Activated effector memory CD4-positive, alpha-beta T cell treated with Interleukin-2 at 50 U/mL for 16 hours (primary cell): Measurements from ENCODE around the gene CDC34.
A peak's percentile ranks its signal among the peaks of the same experiment; 100 is the strongest.

Experiments used
- DNase-seq: peaks from one replicate; pipeline ENCODE4 v3.0.0-alpha.2; 2020

CDC34 gene

DNA sequence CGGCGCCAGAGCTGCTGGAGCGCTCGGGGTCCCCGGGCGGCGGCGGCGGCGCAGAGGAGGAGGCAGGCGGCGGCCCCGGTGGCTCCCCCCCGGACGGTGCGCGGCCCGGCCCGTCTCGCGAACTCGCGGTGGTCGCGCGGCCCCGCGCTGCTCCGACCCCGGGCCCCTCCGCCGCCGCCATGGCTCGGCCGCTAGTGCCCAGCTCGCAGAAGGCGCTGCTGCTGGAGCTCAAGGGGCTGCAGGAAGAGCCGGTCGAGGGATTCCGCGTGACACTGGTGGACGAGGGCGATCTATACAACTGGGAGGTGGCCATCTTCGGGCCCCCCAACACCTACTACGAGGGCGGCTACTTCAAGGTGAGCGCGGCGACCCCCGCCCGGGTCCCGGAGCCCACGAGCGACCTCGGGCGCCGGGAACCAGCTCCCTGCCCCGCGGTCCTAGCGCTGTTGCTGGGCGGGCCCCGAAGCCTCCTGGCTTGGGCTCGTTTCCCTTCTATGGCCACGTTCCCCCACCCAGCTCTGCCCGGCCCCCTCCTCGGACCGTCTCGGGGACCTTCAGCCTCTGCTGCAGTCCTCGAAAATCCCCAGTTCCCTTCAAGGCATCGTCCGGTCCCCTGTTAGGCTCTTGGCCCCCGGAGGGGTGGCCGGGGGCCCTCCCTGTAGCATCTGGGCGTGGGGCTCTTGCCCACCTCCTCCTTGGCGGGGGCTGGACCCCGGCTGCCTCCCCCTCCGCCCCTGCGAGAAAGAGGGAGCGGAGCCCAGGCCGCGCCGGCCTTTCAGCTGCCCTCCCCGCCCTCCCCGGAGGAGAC lies at the start of gene CDC34:
Gene CDC34 (plus strand): TSS at position 8 of the 808 bp plus-strand sequence. CDS start 172 bp downstream, at position 180.
- no peak for DNase-seq

DNA sequence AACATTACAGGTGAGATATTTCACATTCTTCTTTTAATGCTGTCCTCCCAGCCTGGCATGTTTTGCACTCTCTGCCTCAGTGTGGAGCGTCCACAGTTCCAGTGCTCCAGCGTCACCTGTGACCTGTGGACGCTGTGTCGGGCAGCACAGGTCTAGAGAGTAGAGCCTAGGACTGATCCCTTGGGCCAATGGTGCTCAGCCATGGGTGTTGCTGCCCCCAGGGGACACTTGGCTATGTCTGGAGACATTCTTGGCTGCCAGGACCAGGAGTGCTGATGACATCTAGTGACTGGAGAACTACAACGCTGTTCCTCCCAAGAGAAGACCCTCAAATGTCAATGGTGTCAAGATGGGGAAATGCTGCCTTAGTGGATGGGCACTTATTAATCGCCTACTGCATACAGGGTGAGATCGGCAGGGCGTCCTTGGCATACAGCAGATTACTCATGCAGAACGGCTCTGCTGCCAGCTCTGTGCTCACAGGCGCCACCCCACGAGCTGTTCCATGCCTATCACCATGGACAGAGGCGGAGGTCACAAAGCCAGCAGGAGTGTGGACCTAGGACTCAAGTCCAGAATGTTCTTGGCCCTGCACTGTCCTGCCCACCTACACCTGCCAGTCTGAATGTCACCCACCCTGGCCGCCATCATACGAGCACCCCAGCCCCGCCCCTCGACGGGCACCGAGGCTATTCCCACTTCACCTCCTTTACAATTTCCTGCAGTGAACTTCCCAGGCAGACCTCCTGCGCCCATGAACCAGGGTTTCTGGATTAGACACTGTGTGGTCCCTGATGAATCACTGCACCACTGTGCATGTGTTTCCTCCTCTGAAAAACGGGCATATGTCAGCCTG lies 49.1 kb upstream of the CDC34 start:
- no peak for DNase-seq

DNA sequence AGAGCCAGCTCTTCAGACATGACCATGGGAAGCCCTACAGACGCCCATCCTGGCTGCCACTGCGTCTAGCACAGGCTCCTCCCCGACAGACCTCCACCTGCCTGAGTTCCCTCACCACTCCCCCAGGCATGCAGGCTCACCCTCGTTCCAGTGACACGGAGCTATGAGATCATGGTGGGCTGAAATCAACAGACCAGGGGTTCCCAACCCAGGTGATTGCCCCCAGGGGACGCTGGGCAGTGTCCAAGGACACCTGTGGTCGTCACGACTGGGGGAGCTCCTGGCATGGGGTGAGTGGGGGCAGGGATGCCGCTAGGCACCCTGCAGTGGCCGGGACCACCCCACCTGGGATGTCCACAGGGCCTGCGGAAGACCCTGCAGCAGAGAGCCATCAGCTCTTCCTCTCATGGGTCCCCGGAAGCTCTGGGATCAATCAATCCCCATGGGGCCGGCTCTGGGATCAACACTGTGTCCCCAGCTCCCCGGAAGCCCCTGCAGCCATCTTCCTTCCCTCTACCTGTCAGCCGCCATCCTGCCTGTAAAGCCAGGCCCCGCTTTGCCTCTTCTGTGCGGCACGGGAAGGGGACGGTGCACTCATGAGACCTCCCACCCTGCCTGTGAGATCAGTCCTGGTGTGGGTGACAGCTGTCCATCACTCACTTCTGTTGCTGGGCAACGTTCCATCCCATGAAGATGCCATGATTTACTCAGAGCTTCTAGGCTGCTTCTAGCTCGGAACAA lies 48.1 kb upstream of the CDC34 start:
- no peak for DNase-seq

DNA sequence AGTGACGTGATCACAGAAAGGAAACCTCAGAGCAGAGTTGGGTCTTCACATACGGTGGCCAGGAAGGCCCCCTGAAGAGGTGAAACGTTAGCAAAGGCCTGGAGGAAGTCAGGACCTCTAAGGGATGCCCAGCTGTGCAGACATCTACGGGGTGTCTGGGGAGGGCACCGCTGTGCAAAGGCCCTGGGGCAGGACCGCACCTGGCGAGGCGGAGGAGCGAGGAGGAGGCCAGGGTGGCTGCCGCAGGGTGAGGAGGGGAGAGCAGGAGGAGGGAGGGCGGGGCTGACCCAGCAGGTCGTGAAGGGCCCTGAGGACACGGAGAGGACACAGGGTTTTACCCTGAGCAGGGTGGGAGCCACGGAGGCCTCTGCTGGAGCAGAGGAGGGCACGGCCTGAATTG lies 47.1 kb upstream of the CDC34 start:
- no peak for DNase-seq

GRCh38 chr19:485077-485476 lies 46.5 kb upstream of the CDC34 start:
- no peak for DNase-seq

GRCh38 chr19:485583-486236 lies 45.9 kb upstream of the CDC34 start:
- no peak for DNase-seq

- DNase-seq, result peak; percentile 90
These were observed 42.8 kb upstream of the CDC34 start for GRCh38 chr19:488505-489417.

DNA sequence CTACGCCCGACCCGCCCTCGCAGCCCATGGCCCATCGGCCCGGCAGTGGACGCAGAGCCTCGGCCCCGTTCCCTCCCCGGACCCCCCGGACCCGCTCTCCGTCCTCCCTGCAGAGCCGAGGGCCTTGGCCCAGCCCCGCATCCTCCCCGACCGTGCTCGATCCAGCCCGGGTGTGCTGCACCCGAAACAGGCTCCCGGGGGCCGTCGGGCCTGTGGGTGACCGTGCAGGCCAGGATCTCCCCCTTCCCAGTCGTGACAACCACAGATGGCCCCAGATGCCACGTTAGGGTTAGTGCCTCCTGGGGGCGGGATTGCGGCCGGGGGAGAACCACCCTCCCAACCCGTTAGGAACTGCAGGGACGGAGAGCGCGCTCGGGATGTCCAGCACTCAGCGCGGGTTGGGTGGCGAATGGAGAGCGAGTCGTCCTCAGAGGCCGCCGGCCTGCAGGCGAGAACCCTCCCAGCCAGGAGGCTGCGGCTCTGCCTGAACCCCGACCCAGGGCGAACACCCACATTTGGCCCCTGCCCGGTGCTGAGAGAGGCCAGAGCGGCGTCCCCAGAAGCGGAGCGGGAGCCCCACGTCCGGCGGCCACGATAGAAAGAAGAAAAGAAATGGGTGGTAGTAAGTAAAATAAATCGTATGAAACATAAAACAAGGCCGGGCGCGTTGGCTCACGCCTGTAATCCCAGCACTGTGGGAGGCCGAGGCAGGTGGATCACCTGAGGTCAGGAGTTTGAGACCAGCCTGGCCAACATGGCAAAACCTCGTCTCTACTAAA lies 42.0 kb upstream of the CDC34 start:
- no peak for DNase-seq

GRCh38 chr19:491146-491741 lies 40.3 kb upstream of the CDC34 start:
- DNase-seq, result no peak

- DNase-seq, result peak; percentile 18
These were observed 39.4 kb upstream of the CDC34 start for GRCh38 chr19:492091-492531.

DNA sequence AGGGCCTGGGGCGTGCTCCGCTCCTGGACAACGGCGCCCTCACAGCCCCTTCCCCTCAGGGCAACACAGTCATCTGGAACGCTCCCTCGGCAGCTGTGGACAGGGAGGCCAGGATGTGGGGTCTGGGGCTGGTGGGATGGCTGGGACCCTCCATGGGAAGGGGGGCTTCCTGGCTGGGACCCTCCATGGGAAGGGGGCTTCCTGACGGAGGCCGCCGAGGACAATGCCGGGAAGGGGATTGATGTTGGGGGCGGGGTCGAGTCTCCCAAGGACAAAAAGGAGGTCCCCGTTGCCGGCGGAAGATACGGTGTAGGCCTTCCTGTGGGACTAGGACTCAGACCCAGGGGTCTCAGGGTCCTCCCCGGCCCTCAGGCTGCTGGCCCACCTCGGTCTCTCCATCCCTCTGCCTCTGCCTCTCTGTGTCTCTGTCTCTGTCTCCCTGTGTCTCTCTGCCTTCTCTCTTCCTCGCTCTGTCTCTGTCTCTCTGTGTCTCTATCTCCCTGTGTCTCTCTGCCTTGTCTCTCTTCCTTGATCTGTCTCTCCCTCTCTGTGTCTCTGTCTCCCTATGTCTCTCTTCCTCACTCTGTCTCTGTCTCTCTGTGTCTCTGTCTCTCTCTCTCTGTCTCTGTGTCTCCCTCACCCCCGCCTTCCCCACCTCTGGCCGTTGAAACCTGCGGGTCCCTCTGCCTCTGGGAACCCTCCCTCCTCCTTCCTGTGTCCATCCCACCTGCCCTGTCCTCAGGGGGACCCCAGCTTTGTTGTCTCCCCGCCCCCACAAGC lies 38.0 kb upstream of the CDC34 start:
- no peak for DNase-seq

- DNase-seq, result no peak
These were observed 37.1 kb upstream of the CDC34 start for GRCh38 chr19:494171-495080.

DNA sequence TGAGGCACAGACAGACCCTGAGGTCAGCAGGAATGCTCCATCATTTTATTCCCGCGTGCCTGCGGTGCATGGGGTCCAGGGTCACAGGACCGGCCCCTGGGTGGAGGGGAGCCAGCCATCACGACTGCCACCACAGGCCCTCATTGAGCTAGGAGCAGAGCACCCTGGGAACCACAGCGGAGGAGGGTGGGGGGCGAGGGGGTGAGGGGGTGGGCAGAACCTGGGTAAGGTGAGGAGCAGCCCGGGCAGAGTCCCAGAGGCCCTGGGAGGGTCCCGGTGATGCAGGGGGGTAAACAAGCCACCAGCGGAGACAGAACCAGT lies 36.5 kb upstream of the CDC34 start:
- no peak for DNase-seq

DNA sequence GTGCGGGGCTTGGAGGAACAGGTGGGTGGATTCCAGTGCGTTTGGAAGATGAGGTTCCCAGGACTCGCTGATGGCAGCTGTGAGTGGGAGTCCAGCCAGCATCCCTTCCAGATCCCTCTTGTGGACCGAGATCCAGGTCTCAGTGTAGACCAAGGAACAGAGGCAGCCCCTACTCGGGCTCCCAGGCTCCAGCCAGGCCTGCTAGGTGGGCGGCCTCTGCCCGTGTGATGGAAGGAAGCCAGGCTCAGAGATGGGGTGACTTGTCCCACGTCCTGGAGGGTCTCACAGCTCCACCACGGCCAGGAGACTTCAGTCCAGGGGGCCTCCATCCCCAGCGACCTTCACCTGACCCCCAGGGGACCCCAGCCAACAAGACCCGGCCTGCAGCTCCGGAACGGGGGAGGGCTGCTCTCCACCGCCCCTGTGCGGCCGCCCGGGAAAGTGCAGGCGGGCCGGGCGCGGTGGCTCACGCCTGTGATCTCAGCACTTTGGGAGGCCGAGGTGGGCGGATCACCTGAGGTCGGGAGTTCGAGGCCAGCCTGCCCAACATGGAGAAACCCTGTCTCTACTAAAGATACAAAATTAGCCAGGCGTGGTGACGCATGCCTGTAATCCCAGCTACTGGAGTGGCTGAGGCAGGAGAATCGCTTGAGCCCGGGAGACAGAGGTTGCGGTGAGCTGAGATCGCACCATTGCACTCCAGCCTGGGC lies 36.0 kb upstream of the CDC34 start:
- peak; percentile 30 for DNase-seq

- DNase-seq, result no peak
These were observed 35.4 kb upstream of the CDC34 start, which contains the start of gene MADCAM1 for GRCh38 chr19:496112-496665. TSS of gene MADCAM1 (plus strand) at chr19:496486. CDS start at chr19:496500, 14 bp downstream.

GRCh38 chr19:496986-497385 lies 34.6 kb upstream of the CDC34 start:
- DNase-seq, result no peak

DNA sequence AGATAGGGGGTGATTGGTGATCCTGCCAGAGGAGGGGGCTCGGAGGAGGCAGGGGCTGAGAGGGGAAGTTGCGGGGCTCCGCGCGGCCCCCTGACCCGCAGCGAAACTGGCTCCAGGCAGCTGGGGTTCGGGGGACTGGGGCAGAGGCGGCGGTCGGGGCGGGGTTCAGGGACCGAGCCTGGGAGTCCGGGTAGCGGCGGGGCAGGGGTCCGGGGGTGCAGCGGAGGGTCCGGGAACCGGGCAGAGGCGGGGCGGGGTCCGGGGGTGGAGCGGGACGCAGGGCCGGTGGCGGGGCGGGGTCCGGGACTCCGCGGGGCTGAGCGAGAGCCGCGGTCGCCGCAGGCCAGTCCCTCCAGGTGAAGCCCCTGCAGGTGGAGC lies 34.1 kb upstream of the CDC34 start:
- DNase-seq, result no peak
